NCI-H446 treated with DMSO at 0.1 percent for 48 hours (cell line): Measurements from ENCODE around the gene RASSF3.

ENCODE experiments used
- DNase-seq: peaks from one replicate; lab custom pipeline; 2025; lab: John Stamatoyannopoulos, UW

Gene RASSF3

DNA sequence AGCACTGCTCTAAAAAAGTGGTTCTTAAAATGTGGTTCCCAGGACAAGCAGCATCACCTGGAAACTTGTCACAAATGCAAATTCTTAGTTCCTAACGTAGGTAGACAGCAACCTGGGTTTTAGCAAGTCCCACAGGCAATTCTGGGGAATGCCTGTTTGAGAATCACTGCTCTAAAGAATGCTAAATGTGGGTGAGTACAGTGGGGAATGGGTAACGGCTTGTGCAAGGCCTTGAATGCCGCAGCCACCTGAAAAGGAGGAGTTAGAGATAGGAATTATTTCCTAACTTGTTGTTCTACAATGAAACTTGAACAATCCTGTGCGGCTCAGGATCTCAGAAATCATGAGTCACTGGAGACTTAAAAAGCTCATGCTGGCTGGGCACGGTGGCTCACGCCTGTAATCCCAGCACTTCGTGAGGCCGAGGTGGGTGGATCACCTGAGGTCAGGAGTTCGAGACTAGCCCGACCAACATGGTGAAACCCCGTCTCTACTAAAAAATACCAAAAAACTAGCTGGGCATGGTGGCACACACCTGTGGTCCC lies 114.0 kb downstream of the RASSF3 start:
- DNase-seq: no peak

DNA sequence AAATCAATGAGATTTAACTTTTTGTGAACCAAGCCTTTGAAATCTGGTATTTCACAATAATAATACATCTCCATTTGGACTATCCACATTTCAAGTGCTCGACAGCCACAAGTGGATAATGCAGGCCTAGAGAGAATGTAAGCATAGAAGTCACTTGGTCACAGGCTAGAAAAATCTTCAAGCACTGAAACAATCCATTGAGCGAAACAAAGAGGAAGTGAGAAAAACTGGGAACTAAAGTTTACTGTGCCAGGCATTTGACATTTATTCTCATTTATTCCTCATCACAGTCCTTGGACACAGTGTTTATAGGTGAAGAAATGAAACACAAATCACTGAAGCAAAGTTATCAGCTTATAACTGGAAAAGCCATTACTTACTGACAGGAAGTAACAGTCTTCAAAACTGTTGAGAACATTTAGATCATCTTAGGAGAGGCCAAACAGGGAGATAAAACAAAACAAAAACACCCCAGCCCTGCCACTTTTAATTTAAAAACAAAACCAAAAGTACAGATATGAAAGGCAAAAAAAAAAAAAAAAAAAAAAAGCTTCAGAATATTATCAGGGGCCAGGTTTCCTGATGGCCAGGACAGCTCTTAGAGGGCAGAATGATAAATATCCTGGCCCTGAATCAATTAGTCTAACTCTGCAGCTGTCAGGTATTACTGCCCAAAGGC lies 119.8 kb downstream of the RASSF3 start:
- peak; percentile 44 for DNase-seq

DNA sequence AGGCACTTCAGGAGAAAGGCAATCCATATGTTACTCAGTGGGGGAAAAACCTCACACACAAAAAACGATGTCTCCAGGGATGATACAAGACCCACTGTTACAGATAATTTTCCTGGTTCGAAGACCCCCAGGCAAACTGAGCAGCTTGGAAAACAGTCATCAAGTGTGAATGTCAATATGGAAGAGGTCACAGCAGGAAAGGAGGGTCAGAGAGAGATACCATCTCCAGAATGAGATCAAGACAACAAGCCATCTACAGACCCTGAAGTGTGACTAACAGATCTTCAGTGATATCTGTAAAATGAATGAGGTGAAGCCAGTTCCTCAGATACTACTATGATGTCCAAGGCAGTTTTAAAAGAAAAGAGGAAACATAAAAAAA lies 120.3 kb downstream of the RASSF3 start:
- DNase-seq: no peak

DNA sequence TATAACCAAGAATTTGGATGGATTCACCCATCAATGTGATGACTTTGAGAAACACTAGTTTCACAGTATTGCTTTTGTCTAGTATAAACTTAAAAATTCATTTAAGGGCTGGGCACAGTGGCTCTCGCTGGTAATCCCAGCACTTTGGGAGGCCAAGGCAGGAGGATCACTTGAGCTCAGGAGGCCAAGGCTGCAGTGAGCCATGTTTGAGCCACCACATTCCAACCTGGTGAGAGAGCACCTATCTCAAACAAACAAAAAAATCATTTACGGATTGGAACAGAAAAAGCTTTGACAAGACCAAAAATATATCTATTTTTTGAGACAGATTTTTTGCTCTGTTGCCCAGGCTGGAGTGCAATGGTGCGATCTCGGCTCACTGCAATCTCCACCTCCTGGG lies 121.4 kb downstream of the RASSF3 start:
- no peak for DNase-seq

DNA sequence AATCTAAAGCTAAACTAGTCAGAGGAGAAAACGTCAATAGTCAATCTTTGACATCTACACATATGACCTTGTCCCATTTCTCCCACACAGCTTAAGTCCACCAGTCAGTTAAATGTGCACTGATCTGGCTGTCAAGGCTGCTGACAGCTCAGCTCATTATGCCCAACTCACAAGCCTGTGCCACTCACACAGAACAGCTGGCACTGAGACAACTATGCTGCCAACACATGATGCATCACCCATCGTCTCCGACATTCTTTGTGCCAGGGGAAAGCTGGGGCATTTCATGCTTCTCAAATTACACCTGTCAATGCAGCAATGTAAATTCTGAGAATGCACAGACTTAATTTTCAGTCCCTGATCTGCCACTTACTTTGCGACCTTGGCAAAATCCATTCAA lies 123.6 kb downstream of the RASSF3 start:
- peak; percentile 35 for DNase-seq

DNA sequence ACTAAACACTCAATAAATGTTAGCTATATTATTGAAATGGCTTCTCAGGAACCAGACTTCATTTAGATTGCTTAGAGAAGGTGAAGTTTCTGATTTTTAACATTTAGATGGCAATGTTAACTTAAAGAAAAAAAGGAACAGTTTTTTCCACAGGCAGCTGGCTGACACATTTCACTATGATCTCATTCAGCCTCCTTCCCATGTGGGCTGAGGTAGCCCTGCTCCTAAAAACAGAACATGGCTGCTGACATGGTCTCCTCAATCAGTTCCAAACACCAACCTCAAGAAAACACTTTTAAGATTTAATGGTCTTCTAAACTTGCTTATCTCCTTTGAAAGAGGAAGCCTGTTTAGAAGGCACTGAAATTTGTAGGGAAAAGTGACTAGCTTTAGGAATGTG lies 125.1 kb downstream of the RASSF3 start:
- DNase-seq: no peak

DNA sequence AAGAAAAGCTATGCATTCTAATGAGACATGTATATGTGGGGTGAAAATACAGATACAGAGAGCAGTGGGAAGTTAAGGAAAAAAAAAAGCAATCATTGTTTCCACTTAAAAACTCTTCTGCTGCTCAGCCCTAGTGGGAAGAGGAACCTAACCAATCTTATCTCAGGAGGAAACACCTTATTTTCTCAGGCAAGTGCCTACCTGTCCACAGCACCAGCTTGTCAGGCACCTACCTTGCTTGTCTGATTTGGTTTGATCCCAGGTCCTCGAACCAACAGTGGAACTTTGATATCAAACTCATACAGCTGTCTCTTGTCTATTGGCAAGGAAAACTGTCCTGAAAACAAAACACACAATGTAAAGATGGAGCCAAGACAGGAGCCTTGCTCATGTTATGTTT lies 126.5 kb downstream of the RASSF3 start:
- no peak for DNase-seq

DNA sequence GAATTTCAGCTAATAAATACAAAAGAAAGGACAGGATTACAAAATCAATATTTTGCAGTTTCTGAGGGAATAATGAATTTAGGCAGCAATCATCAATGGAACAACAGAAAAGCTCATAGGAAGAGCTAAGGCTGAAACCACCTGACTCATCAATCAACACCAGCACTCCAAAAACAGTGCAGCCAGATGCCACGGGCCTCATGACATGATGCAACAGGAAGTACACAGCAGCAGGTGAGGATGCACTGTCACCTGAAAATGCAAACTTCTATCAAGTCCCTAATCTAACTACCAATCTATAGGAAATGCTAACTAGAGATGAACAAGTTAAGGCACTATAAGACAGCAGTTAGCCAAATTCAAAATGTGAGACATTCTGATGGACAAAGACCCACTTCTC lies 127.2 kb downstream of the RASSF3 start:
- no peak for DNase-seq

DNA sequence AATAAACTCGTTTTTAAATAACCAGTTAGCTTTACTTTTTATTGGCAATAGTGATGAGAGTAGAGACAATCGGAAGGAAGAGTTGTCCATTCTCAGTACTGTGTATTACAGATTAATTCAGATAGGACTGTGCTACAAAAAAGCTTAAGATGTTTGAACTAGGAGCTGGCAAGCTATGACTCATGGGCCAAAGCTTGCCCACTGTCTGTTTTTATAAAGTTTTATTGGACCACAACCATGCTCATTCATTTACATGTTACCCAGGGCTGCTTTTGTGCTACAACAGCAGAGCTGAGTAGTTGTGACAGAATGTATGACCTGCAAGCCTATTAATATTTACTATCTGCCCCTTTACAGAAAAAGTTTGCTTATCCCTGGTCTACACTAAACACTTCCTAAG lies 129.5 kb downstream of the RASSF3 start:
- DNase-seq: no peak

DNA sequence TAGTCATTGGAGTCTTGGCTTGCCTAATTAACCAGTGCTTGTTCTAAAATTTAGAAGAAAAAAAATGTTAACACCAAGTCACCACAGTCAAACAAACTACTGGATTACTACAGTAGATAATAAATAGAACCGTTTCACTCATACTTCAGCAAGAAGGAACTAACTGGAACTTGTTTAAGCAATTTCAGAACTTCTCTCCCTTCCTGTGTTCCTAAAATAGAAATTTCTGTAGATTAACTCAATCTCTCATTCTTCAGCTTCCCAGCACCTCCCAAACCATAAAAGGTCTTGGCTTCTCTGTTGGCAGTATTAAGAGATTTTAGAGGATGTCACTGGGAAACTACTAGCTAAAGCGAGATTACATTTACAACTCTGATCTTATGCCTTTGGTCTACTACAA lies 130.4 kb downstream of the RASSF3 start:
- no peak for DNase-seq

DNA sequence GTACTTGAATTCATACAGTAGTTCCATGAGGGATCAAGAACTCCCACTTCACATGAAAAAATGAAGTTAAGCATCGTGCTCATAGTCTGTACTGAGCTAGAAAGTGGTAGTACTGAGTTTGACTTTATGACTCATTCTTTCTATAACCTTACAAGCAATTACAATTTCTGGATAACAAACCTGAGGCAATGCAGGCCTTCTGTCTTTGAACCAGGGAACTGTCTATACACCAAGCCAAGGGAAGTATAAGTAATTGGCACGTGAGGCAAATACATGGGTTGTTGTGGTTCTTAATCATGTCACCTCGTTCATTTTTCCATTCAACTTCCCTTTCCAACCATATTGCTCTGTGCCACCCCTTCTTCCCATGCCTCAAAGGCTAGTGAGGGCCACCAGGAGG lies 132.1 kb downstream of the RASSF3 start:
- DNase-seq: no peak

DNA sequence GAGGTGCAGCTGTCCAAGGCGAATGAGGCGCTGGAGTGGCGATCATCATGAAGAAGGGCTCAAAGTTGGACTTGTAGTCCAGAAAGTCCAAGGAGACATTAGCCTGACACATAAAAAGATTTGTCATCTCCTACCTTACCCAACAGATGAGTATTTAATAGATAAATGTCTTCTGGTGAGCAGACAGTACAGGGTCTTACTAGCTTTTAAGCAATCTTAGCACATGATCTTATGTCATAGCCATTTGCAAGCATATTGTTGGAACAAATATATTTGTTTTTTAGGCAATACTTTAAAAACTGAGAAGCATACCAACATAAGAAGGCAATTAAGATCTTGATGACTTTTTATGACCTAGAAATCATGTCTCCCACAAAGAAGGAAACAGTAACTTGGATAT lies 132.9 kb downstream of the RASSF3 start:
- no peak for DNase-seq

DNA sequence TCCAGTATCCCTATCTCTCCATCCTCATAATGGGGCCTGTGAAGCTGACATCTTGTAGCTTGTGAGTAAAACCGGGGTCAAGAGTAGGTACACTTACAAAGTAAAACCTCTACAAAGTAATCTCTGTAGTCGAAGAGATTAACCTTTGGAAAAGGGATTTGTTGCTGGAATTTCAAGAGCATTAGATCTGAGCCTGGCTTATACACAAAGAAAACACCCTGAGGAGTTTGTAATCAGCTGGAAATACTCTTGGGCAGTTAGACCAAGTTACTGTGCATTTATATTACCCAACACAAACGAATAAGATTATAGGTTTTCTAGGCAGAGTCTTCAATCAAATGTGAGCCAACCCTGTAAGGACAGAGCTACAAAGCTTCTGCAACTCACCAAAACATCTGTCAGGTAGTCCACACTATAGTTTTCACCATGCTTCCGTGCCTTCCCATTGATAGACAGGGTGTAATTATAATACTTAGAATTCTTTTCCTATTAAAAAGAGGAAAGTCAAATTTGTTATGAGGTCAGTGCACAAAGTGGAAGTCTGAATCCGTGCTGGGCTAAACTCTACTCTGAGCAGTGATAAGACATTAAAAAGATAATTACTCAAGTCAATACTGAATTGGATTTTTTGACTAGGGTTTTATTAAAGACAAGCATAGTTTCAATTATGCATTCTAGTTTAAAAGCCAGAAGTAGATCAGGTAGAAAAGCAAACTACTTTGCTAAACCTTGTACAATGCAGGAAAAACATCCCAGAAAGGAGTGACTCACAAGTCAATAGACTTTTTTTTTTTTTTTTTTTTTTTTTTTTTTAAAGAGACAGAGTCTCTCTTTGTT lies 134.3 kb downstream of the RASSF3 start:
- no peak for DNase-seq

DNA sequence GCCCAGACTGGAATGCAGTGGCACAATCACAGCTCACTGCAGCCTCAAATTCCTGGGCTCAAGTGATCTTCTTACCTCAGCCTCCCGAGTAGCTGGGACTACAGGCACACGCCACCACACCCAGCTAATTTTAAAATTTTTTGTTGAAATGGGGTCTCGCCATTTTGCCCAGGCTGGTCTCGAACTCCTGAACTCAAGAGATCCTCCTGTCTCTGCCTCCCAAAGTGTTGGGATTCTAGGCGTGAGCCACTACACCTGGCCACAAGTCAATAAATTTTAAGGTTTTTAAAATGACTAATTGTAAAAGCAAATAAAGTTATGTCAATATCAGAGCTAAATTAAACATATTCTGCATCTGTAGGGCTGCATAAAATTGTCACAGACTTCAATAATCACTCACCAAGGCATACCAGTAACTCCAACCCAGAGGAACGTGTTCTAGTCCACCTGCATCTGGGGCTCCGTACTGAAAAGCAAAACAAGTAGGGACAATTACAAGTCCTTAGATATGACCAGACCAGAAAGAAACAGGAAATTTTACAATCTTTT lies 135.0 kb downstream of the RASSF3 start:
- DNase-seq: no peak

DNA sequence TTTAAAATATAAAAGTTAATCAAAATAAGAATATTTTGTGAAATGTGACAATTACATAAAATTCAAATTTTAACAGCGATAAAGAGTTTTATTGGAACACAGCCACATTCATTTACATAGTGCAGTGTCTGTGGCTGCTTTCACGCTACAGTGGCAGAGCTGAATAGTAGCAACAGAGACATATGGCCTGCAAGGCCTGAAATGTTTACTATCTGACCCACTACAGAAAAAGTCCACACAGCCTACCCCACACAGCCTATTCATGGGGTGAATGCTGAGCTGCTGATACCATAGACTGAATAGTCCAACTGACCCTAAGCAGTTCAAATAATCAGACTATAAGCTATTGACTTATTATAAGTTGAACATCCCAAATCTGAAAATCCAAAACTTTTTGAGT lies 135.7 kb downstream of the RASSF3 start:
- DNase-seq: peak; percentile 17

DNA sequence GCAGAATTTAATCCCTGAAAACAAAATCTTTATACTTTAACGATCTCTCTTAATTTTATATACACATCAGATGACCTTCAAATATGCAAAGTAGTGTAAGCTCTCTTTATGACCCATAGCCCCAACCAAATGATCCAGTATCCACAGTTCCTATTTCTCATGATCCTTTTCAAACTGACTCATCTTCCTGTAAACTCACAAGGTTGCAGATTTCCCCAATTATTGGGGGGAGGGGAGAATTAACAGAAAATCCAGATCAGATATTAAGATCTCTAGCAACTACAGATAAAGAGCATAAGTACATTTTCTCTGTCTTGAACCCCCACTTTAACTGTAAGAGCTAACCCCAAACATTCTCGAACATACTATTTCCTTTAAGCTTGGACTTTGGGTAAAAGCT lies 136.4 kb downstream of the RASSF3 start:
- no peak for DNase-seq
